HEK293 (cell line): ENCODE data around the gene LNX1.
A peak's percentile ranks its signal among the peaks of the same experiment; 100 is the strongest.

ENCODE experiments used
- CTCF ChIA-PET: fragments of 350-600 bp; formaldehyde crosslinking; extraction: SDS; loops from one replicate; lab custom pipeline; 2021; ENCODE audit warnings: antibody characterized with exemption; lab: Yijun Ruan, JAX
- POLR2A ChIA-PET: fragments of 300-600 bp; formaldehyde crosslinking; extraction: SDS; loops from one replicate; lab custom pipeline; 2020; ENCODE audit warnings: antibody characterized with exemption, inconsistent platforms; lab: Yijun Ruan, JAX
- H3K27ac ChIP-seq: fragments of 200-500 bp; sonication (Bioruptor generic); 2 replicates; pipeline ENCODE4 v1.5.1; 2014; ENCODE audit warnings: low read depth, low read length, control low read depth, inconsistent platforms; ENCODE audit errors: extremely low read depth
- H3K36me3 ChIP-seq, 2 experiments: fragments of 200-500 bp in 1 of 2; sonication (Bioruptor generic) in 1 of 2; 1 replicate in 1 of 2; 2 replicates in 1 of 2; pipeline ENCODE4 v1.5.1; 2014 to 2017; ENCODE audit warnings: inconsistent platforms in 2 of 2, low read length in 2 of 2; ENCODE audit not compliant: control insufficient read depth in 2 of 2, insufficient read depth in 1 of 2
- H3K4me1 ChIP-seq: fragments of 200-500 bp; sonication (Bioruptor generic); 2 replicates; pipeline ENCODE4 v1.5.1; 2014; ENCODE audit warnings: mild to moderate bottlenecking, low read length, inconsistent platforms; ENCODE audit not compliant: control insufficient read depth, insufficient read depth
- H3K4me3 ChIP-seq: 2 replicates; pipeline ENCODE4 v1.5.1; 2011; ENCODE audit warnings: low read depth, mild to moderate bottlenecking, control low read depth, low read length, moderate library complexity
- H3K9me3 ChIP-seq: fragments of 200-500 bp; sonication (Bioruptor generic); 2 replicates; pipeline ENCODE4 v1.5.1; 2014; ENCODE audit warnings: low read depth, low read length, inconsistent platforms; ENCODE audit not compliant: control insufficient read depth, insufficient read depth
- FEZF1 ChIP-seq: fragments of 450-650 bp; formaldehyde crosslinking; IDR thresholded peaks from 2 replicates; pipeline ENCODE4 v1.5.1; 2016; ENCODE audit warnings: missing biosample characterization, missing genetic modification characterization
- KLF7 ChIP-seq: fragments of 450-650 bp; formaldehyde crosslinking; IDR thresholded peaks from 2 replicates; pipeline ENCODE4 v1.5.1; 2016; ENCODE audit warnings: missing biosample characterization, missing genetic modification characterization, borderline replicate concordance
- MZF1 ChIP-seq: fragments of 450-650 bp; formaldehyde crosslinking; IDR thresholded peaks from 2 replicates; pipeline ENCODE4 v1.5.1; 2017; ENCODE audit warnings: missing biosample characterization, missing genetic modification characterization, borderline replicate concordance
- PRDM10 ChIP-seq: fragments of 450-650 bp; formaldehyde crosslinking; IDR thresholded peaks from 2 replicates; pipeline ENCODE4 v1.5.1; 2016; ENCODE audit warnings: missing biosample characterization, missing genetic modification characterization
- SCRT1 ChIP-seq: fragments of 450-650 bp; formaldehyde crosslinking; IDR thresholded peaks from 2 replicates; pipeline ENCODE4 v1.5.1; 2016; ENCODE audit warnings: missing biosample characterization, missing genetic modification characterization, borderline replicate concordance
- ZBTB17 ChIP-seq: fragments of 450-650 bp; formaldehyde crosslinking; IDR thresholded peaks from 2 replicates; pipeline ENCODE4 v1.5.1; 2016; ENCODE audit warnings: missing biosample characterization, missing genetic modification characterization
- ZBTB48 ChIP-seq: fragments of 450-650 bp; formaldehyde crosslinking; IDR thresholded peaks from 2 replicates; pipeline ENCODE4 v1.5.1; 2016; ENCODE audit warnings: missing biosample characterization, missing genetic modification characterization
- ZFP41 ChIP-seq: fragments of 450-650 bp; formaldehyde crosslinking; IDR thresholded peaks from 2 replicates; pipeline ENCODE4 v1.5.1; 2016; ENCODE audit warnings: missing biosample characterization, missing genetic modification characterization, borderline replicate concordance
- ZNF112 ChIP-seq: fragments of 450-650 bp; formaldehyde crosslinking; IDR thresholded peaks from 2 replicates; pipeline ENCODE4 v1.5.0; 2017; ENCODE audit warnings: missing biosample characterization, missing genetic modification characterization
- ZNF133 ChIP-seq: fragments of 450-650 bp; formaldehyde crosslinking; IDR thresholded peaks from 2 replicates; pipeline ENCODE4 v1.5.1; 2016; ENCODE audit warnings: missing biosample characterization, missing genetic modification characterization
- ZNF169 ChIP-seq: fragments of 450-650 bp; formaldehyde crosslinking; IDR thresholded peaks from 2 replicates; pipeline ENCODE4 v1.5.1; 2016; ENCODE audit warnings: missing biosample characterization, missing genetic modification characterization
- ZNF18 ChIP-seq: fragments of 450-650 bp; formaldehyde crosslinking; IDR thresholded peaks from 2 replicates; pipeline ENCODE4 v1.5.1; 2016; ENCODE audit warnings: missing biosample characterization, missing genetic modification characterization
- ZNF214 ChIP-seq: fragments of 450-650 bp; formaldehyde crosslinking; IDR thresholded peaks from 2 replicates; pipeline ENCODE4 v1.5.1; 2017; ENCODE audit warnings: missing biosample characterization, mild to moderate bottlenecking, missing genetic modification characterization, borderline replicate concordance
- ZNF292 ChIP-seq: fragments of 450-650 bp; formaldehyde crosslinking; IDR thresholded peaks from 2 replicates; pipeline ENCODE4 v1.5.1; 2016; ENCODE audit warnings: low read depth, missing biosample characterization, missing genetic modification characterization, borderline replicate concordance
- ZNF350 ChIP-seq: fragments of 450-650 bp; formaldehyde crosslinking; IDR thresholded peaks from 2 replicates; pipeline ENCODE4 v1.5.0; 2017; ENCODE audit warnings: missing biosample characterization, mild to moderate bottlenecking, missing genetic modification characterization
- ZNF37A ChIP-seq: fragments of 450-650 bp; IDR thresholded peaks from 2 replicates; pipeline ENCODE4 v1.5.1; 2018; ENCODE audit warnings: missing biosample characterization, missing genetic modification characterization
- ZNF423 ChIP-seq: fragments of 450-650 bp; formaldehyde crosslinking; IDR thresholded peaks from 2 replicates; pipeline ENCODE4 v1.5.1; 2016; ENCODE audit warnings: missing biosample characterization, missing genetic modification characterization
- ZNF449 ChIP-seq: fragments of 450-650 bp; formaldehyde crosslinking; IDR thresholded peaks from 2 replicates; pipeline ENCODE4 v1.5.1; 2017; ENCODE audit warnings: missing biosample characterization, mild to moderate bottlenecking, missing genetic modification characterization, moderate library complexity
- ZNF48 ChIP-seq: fragments of 450-650 bp; formaldehyde crosslinking; IDR thresholded peaks from 2 replicates; pipeline ENCODE4 v1.5.1; 2016; ENCODE audit warnings: missing biosample characterization, missing genetic modification characterization
- ZNF488 ChIP-seq: fragments of 450-650 bp; formaldehyde crosslinking; IDR thresholded peaks from 2 replicates; pipeline ENCODE4 v1.5.1; 2016; ENCODE audit warnings: missing biosample characterization, missing genetic modification characterization
- ZNF510 ChIP-seq: fragments of 450-650 bp; formaldehyde crosslinking; IDR thresholded peaks from 2 replicates; pipeline ENCODE4 v1.5.1; 2018; ENCODE audit warnings: mild to moderate bottlenecking, missing genetic modification characterization, missing biosample characterization; ENCODE audit not compliant: insufficient replicate concordance
- ZNF621 ChIP-seq: fragments of 450-650 bp; formaldehyde crosslinking; IDR thresholded peaks from 2 replicates; pipeline ENCODE4 v1.5.1; 2017; ENCODE audit warnings: missing biosample characterization, missing genetic modification characterization
- ZNF645 ChIP-seq: fragments of 450-650 bp; formaldehyde crosslinking; IDR thresholded peaks from 2 replicates; pipeline ENCODE4; 2016; ENCODE audit warnings: missing biosample characterization, missing genetic modification characterization
- ZNF785 ChIP-seq: fragments of 450-650 bp; formaldehyde crosslinking; IDR thresholded peaks from 2 replicates; pipeline ENCODE4 v1.5.1; 2016; ENCODE audit warnings: missing biosample characterization, missing genetic modification characterization

The LNX1 gene

GRCh38 chr4:53592122-53592521 lies 836 bp upstream of the LNX1 start:
- H3K9me3 ChIP-seq: no peaks in the 10 kb centered on the region
- no peak overlapping the region for H3K4me3 ChIP-seq
- POLR2A ChIA-PET: no interaction called here
- no peak for TF ChIP-seq ZNF785 (tag by site-specific recombination)
- TF ChIP-seq ZBTB17: no peak
- TF ChIP-seq ZNF18: no peak
- TF ChIP-seq ZNF214 (tag by site-specific recombination): no peak
- no peak for TF ChIP-seq ZNF510 (tag by site-specific recombination)
- no peak for TF ChIP-seq ZNF37A (tag by site-specific recombination)
- no peaks in the 10 kb centered on the region for H3K4me1 ChIP-seq
- no peaks in the 10 kb centered on the region for H3K36me3 ChIP-seq
- CTCF ChIA-PET: no interaction called here
- H3K27ac ChIP-seq: no peak overlapping the region

- Histone ChIP-seq H3K4me1 (no peaks in the 10 kb centered on the region), H3K27ac (no peak overlapping the region), H3K36me3 (no peaks in the 10 kb centered on the region), H3K9me3 (no peaks in the 10 kb centered on the region), H3K4me3 (peak overlapping the region; percentile 36; the same call in 1 of the 2 replicates)
- CTCF ChIA-PET: no interaction called here
- no peak for TF ChIP-seq ZNF133
- TF ChIP-seq ZNF292 (tag by site-specific recombination): no peak
- no peak for TF ChIP-seq ZBTB48 (tag by site-specific recombination)
- TF ChIP-seq ZFP41: no peak
- no peak for TF ChIP-seq KLF7
- TF ChIP-seq ZNF621: no peak
- POLR2A ChIA-PET: no interaction called here
These were observed 1.1 kb downstream of the LNX1 start for GRCh38 chr4:53590187-53590586.

GRCh38 chr4:53589511-53589910 lies 1.8 kb downstream of the LNX1 start:
- TF ChIP-seq PRDM10 (tag by site-specific recombination) (no peak), SCRT1 (tag by site-specific recombination) (no peak), MZF1 (no peak), ZNF169 (tag by site-specific recombination) (no peak), ZNF350 (no peak), ZNF645 (tag by site-specific recombination) (no peak), ZNF488 (no peak), ZNF48 (tag by site-specific recombination) (no peak), ZNF112 (tag by site-specific recombination) (no peak), FEZF1 (no peak), ZNF423 (no peak), ZNF449 (tag by site-specific recombination) (no peak)
- no peaks in the 10 kb centered on the region for H3K36me3 ChIP-seq
- POLR2A ChIA-PET: no interaction called here
- H3K4me1 ChIP-seq: no peaks in the 10 kb centered on the region
- no peak overlapping the region for H3K27ac ChIP-seq
- H3K4me3 ChIP-seq: no peak overlapping the region
- CTCF ChIA-PET: no interaction called here
- no peaks in the 10 kb centered on the region for H3K9me3 ChIP-seq
